SW480 (cell line): ENCODE data around the gene SLC22A2.
A peak's percentile ranks its signal among the peaks of the same experiment; 100 is the strongest.
"Not testable (repeated sequence)": the region's sequence is repeated elsewhere in the genome, so short reads cannot be mapped to it uniquely, and the experiment has no call there.

Experiments
- DNase-seq: peaks from one replicate; pipeline ENCODE4 v3.0.0-alpha.2; 2016; ENCODE audit warnings: low spot score

The SLC22A2 gene

GRCh38 chr6:160248538-160248937, 10.1 kb downstream of the SLC22A2 start:
- DNase-seq = no peak

GRCh38 chr6:160247457-160247883, 11.2 kb downstream of the SLC22A2 start:
- no peak for DNase-seq

DNA sequence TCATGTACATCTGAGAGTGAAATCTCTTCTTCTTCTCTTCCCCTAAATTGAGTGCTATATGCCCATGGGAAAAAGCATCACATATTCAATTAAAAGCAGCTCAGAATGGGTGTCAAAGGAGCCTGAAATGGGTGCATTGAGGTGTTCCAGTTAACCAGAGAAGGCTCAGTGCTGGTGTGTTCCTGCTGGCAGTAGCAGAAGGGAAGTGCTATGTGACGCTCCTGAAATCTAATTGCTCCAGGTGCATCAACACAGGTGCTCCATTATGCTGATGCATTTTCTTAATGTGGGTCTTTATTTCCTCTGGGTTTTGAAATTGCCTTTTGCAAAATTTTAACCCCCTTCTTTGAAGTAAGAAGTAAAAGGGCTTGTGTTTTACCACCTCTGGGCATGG, 17.9 kb downstream of the SLC22A2 start:
- DNase-seq = no peak

DNA sequence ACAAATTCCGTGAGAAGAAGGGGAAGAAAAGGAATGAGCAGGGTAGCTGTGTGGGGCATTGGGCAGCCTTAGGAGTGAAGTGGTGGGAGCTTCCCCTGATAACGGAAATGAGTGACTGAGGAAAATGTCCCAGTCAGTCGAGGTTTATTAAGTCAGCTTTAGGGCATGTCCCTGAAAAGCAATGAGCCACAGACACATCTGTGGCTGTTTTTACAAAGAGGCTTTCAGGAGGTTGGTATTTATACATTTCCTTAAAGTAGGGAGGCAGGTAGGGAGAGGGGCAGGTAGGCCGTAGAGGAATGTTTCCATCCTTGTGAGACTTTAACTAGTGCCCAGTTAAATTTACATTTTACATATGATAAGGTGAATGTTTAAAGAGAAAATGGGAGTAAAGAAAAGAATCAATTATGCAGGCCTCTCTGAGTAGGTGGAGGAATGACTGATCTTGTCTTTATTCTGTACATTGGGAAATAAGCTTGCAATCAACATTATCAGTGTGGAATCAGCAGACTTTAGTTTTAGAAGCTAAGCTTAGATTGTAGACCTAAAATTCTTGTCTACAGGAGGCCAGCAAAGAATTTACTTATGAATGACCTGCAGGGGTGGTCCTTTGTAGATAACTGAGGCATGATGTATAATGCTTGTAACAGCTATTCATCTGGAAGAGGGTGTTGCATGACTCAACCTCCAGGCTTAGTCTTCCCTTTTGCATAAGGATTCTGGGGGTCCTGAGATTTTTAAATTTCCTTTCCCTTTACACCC, 18.5 kb downstream of the SLC22A2 start:
- no peak for DNase-seq

GRCh38 chr6:160238761-160239751, 19.6 kb downstream of the SLC22A2 start:
- peak; percentile 1 for DNase-seq

- no peak for DNase-seq
Measured at GRCh38 chr6:160238278-160238711, 20.3 kb downstream of the SLC22A2 start.

DNA sequence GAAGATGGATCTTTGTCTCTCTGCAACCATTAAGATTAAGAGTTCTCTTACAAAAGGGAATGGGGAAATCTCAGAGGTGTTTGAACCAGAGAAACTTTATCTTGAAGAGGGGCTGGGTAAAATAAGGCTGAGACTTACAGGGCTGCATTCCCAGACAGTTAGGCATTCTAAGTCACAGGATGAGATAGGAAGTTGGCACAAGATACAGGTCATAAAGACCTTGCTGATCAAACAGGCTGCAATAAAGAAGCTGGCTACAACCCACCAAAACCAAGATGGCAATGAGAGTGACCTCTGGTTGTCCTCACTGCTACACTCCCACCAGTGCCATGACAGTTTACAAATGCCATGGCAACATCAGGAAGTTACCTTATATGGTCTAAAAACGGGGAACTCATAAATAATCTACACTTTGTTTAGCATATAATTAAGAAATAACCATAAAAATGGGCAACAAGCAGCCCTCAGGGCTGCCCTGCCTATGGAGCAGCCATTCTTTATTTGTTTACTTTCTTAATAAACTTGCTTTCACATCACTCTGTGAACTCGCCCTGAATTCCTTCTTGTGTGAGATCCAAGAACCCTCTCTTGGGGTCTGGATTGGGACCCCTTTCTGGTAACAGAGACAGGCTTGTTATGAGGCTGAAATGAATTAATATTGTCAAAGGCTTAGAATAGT, 20.9 kb downstream of the SLC22A2 start:
- not testable (repeated sequence) for DNase-seq

GRCh38 chr6:160236235-160236872, 22.3 kb downstream of the SLC22A2 start:
- not testable (repeated sequence) for DNase-seq

GRCh38 chr6:160233950-160234640, 24.5 kb downstream of the SLC22A2 start:
- DNase-seq = not testable (repeated sequence)

DNA sequence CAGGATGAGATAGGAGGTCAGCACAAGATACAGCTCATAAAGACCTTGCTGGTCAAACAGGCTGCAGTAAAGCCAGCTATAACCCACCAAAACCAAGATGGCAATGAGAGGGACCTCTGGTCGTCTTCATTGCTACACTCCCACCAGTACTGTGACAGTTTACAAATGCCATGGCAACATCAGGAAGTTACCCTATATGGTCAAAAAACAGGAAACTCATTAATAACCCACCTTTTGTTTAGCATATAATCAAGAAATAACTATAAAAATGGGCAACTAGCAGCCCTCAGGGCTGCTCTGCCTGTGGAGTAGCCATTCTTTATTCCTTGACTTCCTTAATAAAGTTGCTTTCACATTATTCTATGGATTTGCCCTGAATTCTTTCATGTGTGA, 30.9 kb downstream of the SLC22A2 start:
- no peak for DNase-seq

GRCh38 chr6:160227038-160227768, 31.4 kb downstream of the SLC22A2 start:
- no peak for DNase-seq

DNA sequence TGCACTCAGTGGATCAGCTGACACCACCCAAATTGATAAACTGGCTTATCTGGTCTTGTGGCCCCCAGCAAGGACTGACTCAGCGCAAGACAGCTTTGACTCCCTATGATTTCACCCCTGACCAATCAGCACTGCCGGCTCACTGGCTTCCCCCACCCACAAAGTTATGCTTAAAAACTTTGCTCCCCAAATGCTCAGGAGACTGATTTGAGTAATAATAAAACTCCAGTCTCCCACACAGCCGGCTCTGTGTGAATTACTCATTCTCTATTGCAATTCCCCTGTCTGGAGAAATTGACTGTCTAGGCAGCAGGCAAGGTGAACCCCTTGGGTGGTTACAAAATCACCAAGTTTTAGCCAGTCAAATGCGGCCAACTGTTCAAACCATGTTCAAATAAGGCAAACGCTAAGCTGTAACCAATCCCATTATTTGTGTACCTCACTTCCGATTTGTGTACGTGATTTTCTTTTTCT, 32.5 kb downstream of the SLC22A2 start:
- DNase-seq = no peak

- no peak for DNase-seq
Measured at GRCh38 chr6:160224639-160225237, 33.9 kb downstream of the SLC22A2 start.

DNA sequence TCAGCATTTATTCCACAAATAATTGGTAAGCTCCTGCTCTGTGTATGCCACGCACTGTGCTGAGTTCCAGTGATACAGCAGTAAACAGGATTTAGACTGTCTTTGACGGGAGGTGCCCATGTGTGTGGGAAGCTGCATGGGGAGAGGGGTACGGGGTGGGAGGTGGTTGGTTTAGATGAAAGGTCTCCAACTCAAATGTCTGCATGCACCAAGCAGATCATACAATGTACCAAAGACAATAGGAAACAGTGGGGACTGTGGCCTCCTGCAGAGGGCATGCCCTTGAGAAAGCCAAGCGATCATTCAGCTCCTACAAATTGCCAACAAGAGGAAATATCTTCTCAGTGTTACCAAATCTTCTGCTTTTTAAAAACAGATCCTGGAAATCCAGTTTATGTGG, 36.1 kb downstream of the SLC22A2 start:
- DNase-seq = no peak

GRCh38 chr6:160221918-160222317, 36.7 kb downstream of the SLC22A2 start:
- no peak for DNase-seq

DNA sequence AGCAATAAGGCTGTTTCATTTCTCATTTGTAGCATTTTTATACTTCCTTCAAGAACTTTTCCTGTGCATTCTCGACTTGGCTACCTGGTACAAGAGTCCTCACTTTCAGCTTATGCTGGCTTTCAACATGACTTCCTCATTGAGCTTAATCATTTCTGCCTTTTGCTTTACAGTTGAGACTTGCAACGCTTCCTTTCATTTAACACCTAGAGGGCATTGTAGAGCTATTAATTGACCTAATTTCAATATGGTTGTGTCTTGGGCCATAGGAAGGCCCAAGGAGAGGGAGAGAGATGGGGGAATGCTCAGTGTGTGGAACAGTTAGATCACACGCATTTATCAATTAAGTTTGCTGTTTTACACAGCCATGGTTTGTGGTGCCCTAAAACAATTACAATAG, 37.2 kb downstream of the SLC22A2 start:
- peak; percentile 41 for DNase-seq

DNA sequence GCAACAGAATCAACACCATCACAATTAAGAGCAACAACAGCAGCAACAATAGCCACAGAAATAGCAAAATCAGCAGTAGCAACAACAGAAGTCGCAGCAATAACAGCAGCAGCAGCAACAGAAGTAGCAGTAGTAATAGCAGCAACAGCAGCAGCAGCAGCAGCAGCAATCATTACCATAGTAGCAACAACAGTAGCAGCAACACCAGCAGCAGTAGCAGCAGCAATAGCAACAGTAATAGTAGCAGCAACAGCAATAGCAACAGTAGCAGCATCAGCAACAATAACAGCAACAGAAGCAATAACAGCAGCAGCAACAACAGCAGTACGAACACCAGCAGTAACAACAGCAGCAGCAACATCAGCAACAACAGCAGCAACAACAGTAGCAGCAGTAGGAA, 39.8 kb downstream of the SLC22A2 start:
- no peak for DNase-seq

- no peak for DNase-seq
Measured at GRCh38 chr6:160217863-160218262, 40.8 kb downstream of the SLC22A2 start.

DNA sequence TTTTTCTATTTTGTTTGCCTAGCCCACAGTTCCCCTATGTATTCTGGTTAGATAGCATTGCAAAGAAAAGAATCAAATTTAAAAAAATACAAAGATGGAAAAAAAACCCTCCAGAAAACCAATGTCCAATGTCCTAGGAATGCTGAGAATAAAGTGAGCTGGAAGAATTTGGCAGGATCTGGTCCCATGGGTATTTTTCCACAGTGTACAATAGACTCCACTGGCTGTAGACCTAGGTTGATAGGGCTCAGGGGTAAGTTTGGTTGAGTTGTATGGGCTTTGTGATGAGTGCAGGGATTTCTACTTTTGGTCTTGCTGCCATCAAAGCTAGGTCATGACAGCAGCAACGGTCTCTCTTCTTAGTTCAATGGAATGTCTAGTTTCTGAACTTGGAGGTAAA, 41.5 kb downstream of the SLC22A2 start:
- DNase-seq = no peak

- DNase-seq = no peak
Measured at GRCh38 chr6:160215232-160215631, 43.4 kb downstream of the SLC22A2 start.
